Activated CD8-positive, alpha-beta memory T cell treated with anti-CD3 and anti-CD28 coated beads, Interleukin-2, amount 10 ng/mL, durations not matched to agents 7 days and 5 days (primary cell): ENCODE measurements around the gene CTXND1. TPM values are rescaled to one million over a fixed set of nuclear protein-coding genes. Genes with fewer than 3 reads are reported as not detected.

Experiments
- ATAC-seq: fragments of 150-1000 bp; cut with Tn5 transposase; one replicate; pipeline ENCODE4 v1.10.0; 2021; ENCODE audit warnings: moderate library complexity
- CTCF ChIA-PET: fragments of 350-600 bp; sonication (Branson Sonifier 250); formaldehyde crosslinking; loops from one replicate; lab custom pipeline; 2021; ENCODE audit warnings: antibody characterized with exemption; lab: Charles Lee
- DNase-seq: peaks from one replicate; pipeline ENCODE4 v3.0.0-alpha.2; 2020
- H3K27ac Mint-ChIP-seq: one replicate; pipeline ENCODE4 v1.8.0; 2021; ENCODE audit warnings: mild to moderate bottlenecking, mixed read lengths
- H3K27me3 Mint-ChIP-seq: one replicate; pipeline ENCODE4 v1.8.0; 2021; ENCODE audit warnings: mixed read lengths
- H3K36me3 Mint-ChIP-seq: one replicate; pipeline ENCODE4 v1.8.0; 2021; ENCODE audit warnings: mild to moderate bottlenecking, mixed read lengths
- H3K4me1 Mint-ChIP-seq: one replicate; pipeline ENCODE4 v1.8.0; 2021; ENCODE audit warnings: mixed read lengths
- H3K4me3 Mint-ChIP-seq: one replicate; pipeline ENCODE4 v1.8.0; 2021; ENCODE audit warnings: mild to moderate bottlenecking, moderate library complexity, mixed read lengths
- H3K9me3 Mint-ChIP-seq: one replicate; pipeline ENCODE4 v1.8.0; 2022; ENCODE audit warnings: low read depth, mixed read lengths
- total RNA-seq, 2 experiments: library from RNA; stranded (reverse); gene quantifications; one replicate each; pipeline ENCODE4 v1.2.3, GENCODE V29; 2021

The CTXND1 gene
- total RNA-seq, 2 experiments from 2014 or later: not detected

DNA sequence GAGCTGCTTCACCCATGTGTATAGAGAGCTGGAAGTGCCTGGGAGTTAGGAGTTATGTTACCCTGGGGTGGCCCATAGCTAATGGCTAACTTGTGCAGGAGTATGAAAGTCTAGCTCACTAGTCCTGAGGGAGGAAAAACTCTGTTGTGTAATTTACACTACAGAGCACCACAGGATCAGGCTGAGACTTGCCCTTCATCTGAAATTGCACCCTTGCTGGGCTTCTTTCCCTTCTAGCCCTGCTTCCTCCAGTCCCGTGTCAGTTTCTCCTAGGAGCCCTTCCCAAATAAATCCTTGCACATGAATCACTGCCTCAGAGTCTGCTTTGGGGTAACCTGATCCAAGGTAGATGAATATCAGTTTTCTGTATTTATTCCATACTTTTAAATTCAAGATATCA is 40.0 kb downstream of the CTXND1 start:
- CTCF ChIA-PET: no interaction called here
- peaks cover 53% of the 10 kb centered on the region for H3K27me3 Mint-ChIP-seq
- no peaks in the 10 kb centered on the region for H3K9me3 Mint-ChIP-seq
- no peak for DNase-seq
- no peak overlapping the region for H3K4me3 Mint-ChIP-seq
- no peak for ATAC-seq
- no peak overlapping the region for H3K27ac Mint-ChIP-seq
- no peaks in the 10 kb centered on the region for H3K36me3 Mint-ChIP-seq
- H3K4me1 Mint-ChIP-seq: no peaks in the 10 kb centered on the region

DNA sequence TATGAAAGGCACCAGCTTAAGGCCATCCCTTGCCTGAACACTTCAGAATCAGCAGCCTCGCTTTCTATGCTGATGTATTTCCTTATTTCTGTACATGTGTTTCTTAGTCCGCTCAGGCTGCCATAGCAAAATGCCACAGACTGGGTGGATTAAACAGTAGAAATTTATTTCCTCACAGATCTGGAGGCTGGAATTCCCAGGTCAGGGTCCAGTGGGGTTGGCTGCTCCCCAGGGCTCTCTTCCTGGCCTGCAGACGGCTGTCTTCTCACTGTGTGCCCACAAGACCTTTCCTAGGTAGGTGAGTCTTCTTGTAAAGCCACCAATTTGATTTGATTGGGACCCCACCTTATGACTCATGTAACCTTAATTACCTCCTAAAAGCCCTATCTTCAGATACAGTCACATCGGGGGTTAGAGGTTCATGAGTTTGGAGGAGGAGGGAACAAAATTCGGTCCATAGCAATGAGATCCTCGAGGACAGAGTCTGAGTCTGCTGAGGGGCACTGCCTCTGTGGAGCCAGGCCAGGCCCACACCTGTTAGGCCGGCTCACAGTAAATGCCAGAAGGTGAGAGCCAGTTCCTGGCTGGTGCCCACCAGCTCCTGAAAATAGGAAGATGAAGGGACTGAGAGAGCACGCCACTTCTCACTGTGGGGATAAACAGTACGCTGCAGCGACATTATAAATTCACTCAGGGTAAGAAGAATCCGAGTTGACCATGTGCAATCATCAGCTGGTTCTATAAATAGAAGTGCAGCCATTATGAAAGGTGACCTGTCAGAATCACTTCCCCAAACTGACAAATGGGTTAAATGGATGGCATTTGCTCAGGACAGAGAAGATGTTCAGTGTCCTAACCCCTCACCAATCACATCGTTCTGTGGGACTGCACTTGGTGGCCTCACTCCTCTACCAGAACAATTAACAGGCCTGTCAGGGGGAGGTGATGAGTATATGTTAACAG is 41.1 kb downstream of the CTXND1 start:
- Mint-ChIP-seq H3K27ac (no peak overlapping the region), H3K36me3 (no peaks in the 10 kb centered on the region), H3K4me1 (no peaks in the 10 kb centered on the region), H3K27me3 (peaks cover 61% of the 10 kb centered on the region), H3K4me3 (no peak overlapping the region), H3K9me3 (no peaks in the 10 kb centered on the region)
- ATAC-seq (no peak), DNase-seq (no peak)
- CTCF ChIA-PET: no interaction called here

DNA sequence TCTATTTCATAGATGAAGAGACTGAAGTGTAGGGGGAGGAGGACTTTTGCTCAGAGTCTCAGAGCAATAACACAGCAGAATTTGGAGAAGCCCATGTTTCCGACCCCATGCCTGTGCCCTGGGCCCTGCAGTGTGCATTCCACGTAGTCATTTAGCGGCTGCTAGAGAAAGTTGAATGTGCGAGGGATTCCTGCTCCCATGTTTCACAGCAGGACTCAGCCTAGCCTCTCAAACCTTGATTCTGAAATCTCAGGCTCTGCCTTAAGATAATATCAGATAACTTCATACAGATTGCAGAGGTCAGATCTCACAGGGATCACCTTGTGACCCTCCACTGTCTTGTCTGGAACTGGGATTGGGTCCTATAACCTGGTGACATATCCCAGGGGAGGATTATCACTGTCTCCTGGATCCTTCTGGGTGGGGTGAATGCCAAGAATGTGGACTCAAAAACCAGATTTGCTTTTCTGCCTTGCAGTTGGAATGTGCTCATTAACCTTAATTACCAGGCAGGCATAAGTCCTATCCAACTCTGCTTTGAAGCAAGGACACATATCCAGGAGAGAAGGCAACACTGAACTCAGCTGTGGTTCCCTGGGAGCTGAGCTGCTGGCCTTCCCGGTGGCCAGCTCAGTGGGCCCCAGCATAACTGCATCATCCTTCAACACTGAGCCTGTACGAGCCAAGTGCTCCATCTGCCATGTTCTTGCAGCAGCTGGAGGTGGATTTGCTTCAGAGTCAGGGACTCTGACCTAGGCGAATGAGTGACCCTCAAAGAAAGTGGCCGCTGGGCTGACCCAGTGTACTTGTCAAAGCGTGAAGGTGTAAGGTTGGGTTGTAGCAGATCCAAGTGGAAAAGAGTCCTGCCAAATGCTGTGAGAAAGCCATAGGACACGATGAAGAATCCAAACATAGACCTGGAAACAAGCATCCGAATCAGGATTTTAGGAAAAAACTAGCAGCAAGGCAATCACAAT is 43.0 kb downstream of the CTXND1 start:
- Mint-ChIP-seq H3K36me3 (no peaks in the 10 kb centered on the region), H3K4me1 (no peaks in the 10 kb centered on the region), H3K27ac (no peak overlapping the region), H3K9me3 (no peaks in the 10 kb centered on the region), H3K27me3 (peaks cover 69% of the 10 kb centered on the region), H3K4me3 (no peak overlapping the region)
- CTCF ChIA-PET: no interaction called here
- ATAC-seq: no peak
- DNase-seq: no peak

DNA sequence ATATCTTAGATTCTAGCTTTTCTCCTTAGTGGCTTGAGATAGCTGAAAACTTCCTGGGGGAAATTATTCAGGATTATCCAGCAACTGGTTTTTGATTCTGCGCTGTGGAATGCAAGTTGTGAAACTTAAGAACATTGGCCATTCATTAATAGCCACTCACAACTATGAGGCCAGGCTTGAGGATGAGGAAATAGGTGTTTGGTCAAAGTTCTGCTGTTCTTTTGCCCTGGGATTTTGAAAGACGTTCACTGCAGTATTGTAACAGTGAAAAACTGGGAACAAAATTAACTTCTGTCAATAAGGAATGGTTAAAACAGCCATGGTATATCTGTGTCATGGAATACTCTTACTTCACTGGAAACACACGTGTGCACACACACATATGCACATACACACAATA is 44.1 kb downstream of the CTXND1 start:
- DNase-seq: no peak
- Mint-ChIP-seq H3K4me3 (no peak overlapping the region), H3K4me1 (no peaks in the 10 kb centered on the region), H3K36me3 (no peaks in the 10 kb centered on the region), H3K9me3 (no peaks in the 10 kb centered on the region), H3K27ac (no peak overlapping the region), H3K27me3 (peaks cover 60% of the 10 kb centered on the region)
- ATAC-seq: no peak
- CTCF ChIA-PET: no interaction called here

DNA sequence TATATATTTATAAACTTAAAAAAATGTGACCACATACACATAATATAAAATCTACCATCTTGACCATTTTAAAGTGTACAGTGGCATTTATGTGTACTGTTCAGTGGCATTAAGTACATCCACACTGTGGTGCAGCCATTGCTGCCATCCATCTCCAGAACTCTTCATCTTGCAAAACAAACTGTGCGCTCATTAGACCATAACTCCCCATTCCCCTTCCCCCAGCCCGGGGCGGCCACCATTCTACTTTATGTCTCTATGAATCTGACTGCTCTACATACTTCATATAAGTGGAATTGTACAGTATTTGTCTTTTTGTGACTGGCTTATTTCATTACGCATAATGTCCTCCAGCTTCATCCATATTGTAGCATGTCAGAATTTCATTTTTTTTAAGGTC is 47.8 kb downstream of the CTXND1 start:
- Mint-ChIP-seq H3K27ac (no peak overlapping the region), H3K4me1 (no peaks in the 10 kb centered on the region), H3K4me3 (no peak overlapping the region), H3K9me3 (no peaks in the 10 kb centered on the region), H3K27me3 (peaks cover 37% of the 10 kb centered on the region), H3K36me3 (no peaks in the 10 kb centered on the region)
- ATAC-seq (no peak), DNase-seq (no peak)
- CTCF ChIA-PET: no interaction called here

DNA sequence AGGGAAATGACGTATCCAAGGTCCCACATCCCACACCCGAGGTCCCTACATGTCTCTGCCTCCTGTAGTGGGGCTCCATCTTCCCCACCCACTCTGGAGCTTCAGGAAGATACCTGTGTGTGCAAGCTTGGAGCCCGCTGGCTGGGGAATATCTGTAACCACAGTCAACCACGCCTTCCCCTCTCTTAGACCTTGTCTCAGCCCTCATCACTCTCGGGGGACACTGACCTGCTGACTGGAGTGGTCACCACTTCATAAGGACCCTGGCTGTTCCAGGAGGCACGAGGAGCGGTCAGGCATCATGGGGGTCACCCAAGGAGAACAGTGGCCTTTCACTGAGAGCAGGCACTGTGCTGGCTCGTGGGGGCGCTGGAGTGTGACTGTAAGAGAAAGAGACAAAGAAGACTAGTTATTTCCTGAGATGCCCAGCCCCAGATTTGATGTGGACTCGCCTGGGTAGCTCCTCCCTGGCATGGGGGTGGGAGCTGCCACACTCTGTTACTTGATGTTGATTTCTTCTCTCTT is 48.6 kb downstream of the CTXND1 start:
- no peak overlapping the region for H3K27ac Mint-ChIP-seq
- no peaks in the 10 kb centered on the region for H3K9me3 Mint-ChIP-seq
- no peak overlapping the region for H3K4me3 Mint-ChIP-seq
- DNase-seq: no peak
- ATAC-seq: no peak
- CTCF ChIA-PET: no interaction called here
- H3K4me1 Mint-ChIP-seq: no peaks in the 10 kb centered on the region
- peaks cover 33% of the 10 kb centered on the region for H3K27me3 Mint-ChIP-seq
- H3K36me3 Mint-ChIP-seq: no peaks in the 10 kb centered on the region

DNA sequence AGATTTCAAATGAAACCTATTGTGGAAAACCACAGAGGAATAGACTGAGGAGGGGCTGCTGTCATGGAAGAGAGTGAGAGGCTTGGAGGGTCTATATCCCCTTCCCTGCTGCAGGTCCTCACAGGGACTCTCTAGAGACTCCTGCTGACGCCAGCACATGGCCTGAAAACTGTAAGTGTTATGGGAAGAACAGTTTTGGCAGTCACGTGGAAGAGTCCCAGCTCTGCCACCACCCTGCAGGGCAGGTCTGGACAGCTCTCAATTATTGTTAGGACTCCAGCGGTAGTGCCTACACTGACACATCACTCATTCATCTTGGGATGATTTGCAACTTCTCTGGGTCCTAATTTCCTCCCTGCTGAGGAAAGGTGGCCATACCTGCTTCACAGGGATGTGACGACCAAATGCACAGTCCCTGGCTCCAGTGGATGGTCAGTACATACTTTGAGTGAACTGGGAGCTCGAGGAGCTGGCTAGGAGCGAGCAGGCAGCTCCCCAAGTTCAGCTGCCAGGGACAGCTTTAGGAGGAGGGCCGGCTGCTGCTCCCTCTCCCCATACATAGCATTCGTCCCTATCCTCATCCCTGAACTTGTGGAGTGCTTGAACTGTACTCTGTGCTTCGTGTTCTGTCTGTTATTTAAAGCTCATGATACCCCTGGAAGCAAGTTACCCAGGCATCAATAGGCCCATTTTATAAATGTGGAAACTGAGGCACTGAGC is 49.2 kb downstream of the CTXND1 start:
- Mint-ChIP-seq H3K4me1 (no peaks in the 10 kb centered on the region), H3K27me3 (peaks cover 31% of the 10 kb centered on the region), H3K4me3 (no peak overlapping the region), H3K9me3 (no peaks in the 10 kb centered on the region), H3K36me3 (no peaks in the 10 kb centered on the region), H3K27ac (no peak overlapping the region)
- no peak for DNase-seq
- CTCF ChIA-PET: no interaction called here
- no peak for ATAC-seq

DNA sequence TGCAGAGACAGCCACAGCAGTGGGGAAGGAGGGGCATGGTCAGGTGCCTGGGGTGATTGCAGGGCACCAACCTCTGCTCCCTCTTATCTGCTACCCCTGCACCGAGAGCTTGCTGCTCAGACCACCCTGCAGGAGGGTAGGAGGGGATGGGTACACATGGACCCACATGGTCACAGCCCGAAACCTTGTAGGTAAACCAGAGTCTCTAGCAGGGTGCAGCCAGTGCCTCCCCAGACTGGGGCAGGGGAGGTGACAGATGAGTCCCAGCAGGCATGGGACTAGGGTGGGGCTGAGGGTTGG is 50.0 kb downstream of the CTXND1 start:
- Mint-ChIP-seq H3K27me3 (peaks cover 22% of the 10 kb centered on the region), H3K9me3 (no peaks in the 10 kb centered on the region), H3K4me1 (no peaks in the 10 kb centered on the region), H3K36me3 (no peaks in the 10 kb centered on the region), H3K4me3 (no peak overlapping the region), H3K27ac (no peak overlapping the region)
- no peak for ATAC-seq
- CTCF ChIA-PET: no interaction called here
- DNase-seq: no peak

DNA sequence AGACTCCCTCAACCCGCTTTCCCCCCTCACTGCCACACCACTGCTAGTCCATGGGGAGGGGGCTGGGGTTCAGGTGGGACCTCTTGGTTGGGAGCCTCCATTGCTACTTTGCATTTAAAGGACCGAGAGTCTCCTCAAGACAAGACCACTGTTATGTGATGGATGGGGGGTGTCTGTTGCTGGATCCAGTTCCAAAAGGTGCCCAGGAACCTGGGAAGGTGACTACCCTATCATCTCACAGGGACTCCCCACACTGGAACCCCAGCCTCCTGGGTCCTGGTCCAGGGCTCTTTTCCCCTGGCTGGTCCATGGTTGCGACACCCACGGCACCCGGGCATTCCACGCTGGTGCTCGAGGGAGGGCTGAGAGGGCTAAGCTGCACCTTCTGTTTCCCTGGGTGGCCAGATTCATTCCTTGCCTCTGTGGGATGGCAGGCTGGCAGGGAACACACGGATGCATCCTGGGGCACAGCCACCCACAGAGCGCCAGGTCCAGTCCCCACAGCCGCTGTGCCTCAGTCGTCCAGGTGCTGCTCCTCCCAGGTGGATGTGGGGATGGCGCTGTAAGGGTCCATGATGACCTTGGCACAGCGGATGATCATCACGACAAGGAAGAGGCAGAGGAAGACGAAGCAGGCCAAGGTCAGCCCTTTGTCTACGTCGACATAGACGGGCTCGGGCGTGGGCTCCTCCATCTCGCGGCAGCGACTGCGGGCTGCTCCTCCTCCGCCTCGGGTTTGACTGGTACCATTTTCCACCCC is 50.6 kb downstream of the CTXND1 start:
- Mint-ChIP-seq H3K27me3 (peaks cover 17% of the 10 kb centered on the region), H3K4me1 (no peaks in the 10 kb centered on the region), H3K4me3 (no peak overlapping the region), H3K27ac (no peak overlapping the region), H3K9me3 (no peaks in the 10 kb centered on the region), H3K36me3 (no peaks in the 10 kb centered on the region)
- DNase-seq (no peak), ATAC-seq (no peak)
- CTCF ChIA-PET: no interaction called here

DNA sequence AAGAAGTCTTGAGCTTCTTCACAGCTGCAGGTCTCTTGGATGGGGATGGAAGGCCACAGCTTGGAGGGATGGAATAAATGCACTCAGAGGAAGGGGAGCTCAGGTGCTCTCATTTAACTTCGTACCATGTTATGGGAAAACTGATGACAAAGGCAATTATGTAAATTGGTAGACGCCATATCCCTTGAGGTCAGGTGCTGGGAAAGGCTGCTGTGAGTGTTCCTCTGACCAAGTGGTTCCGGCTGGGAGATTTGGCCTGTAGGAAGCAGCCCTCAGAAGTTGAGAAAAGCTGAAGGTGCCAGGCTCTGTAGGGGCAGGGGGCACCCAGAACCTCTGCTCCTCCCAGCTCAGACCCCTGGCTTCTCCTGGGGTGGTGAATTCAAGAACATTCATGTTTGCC is 52.1 kb downstream of the CTXND1 start:
- Mint-ChIP-seq H3K4me1 (no peaks in the 10 kb centered on the region), H3K36me3 (no peaks in the 10 kb centered on the region), H3K27me3 (peaks cover 3% of the 10 kb centered on the region), H3K9me3 (no peaks in the 10 kb centered on the region), H3K4me3 (no peak overlapping the region), H3K27ac (no peak overlapping the region)
- CTCF ChIA-PET: no interaction called here
- DNase-seq (no peak), ATAC-seq (no peak)

DNA sequence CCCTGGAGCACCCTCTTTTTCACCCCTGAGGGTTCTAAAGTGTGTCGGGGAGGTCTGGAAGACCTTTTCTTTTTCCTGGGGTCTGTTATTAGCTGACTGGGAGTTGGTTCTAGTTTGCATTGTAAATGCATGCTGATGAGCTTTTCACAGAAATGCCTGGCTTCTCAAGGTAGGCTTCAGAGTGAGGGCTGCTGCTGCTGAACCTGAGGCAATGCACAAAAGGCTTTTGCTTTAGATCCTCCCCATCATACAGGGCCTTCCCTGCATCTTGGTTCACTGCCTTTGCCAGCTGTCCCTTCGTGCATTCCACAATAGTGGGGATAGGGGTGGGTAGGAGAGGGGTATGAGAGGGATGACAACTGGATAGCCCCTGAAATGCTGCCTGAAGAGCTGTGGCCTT is 52.6 kb downstream of the CTXND1 start:
- Mint-ChIP-seq H3K4me1 (no peaks in the 10 kb centered on the region), H3K36me3 (no peaks in the 10 kb centered on the region), H3K27ac (no peak overlapping the region), H3K4me3 (no peak overlapping the region), H3K9me3 (no peaks in the 10 kb centered on the region), H3K27me3 (peaks cover 3% of the 10 kb centered on the region)
- CTCF ChIA-PET: no interaction called here
- ATAC-seq (no peak), DNase-seq (no peak)

DNA sequence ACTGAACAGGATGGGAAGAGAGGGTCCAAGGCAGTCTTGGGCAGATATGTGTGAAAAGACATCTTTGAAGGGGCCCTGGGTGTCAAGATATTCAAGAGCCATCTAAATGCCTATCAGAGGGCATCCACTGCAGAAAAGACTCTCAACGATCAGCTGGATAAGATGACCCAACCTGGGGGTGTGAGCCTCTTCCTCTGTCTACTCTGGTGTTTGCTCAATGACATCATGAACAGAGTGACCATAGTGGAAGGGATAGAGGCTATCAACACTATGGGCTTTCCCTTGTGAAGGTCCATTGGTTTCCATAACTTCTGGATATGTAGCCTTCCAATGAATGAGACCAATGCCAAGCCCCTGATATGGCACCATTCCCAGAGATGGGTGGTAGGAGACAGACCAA is 57.1 kb downstream of the CTXND1 start:
- Mint-ChIP-seq H3K4me1 (no peaks in the 10 kb centered on the region), H3K27ac (no peak overlapping the region), H3K36me3 (no peaks in the 10 kb centered on the region), H3K27me3 (no peaks in the 10 kb centered on the region), H3K4me3 (no peak overlapping the region), H3K9me3 (no peaks in the 10 kb centered on the region)
- DNase-seq: peak; percentile 5
- CTCF ChIA-PET: no interaction called here
- no peak for ATAC-seq

DNA sequence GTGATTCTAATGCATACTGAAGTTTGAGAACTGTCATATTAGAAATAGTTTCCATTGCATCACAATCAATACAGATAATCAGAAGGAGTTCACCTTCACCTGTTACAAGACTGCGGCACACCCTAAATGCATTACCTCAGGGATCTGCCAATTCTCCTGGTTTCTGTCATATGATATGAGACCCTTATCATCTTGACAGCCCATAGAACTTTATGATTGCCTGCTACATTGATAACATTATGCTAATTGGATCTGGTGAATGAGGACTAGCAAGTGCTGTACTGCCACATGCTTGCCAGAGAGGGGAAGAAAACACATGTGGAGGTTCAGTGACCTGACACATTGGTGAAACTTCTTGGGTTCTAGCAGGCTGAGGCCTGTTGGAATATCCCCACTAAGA is 57.8 kb downstream of the CTXND1 start:
- CTCF ChIA-PET: no interaction called here
- Mint-ChIP-seq H3K4me3 (no peak overlapping the region), H3K27ac (no peak overlapping the region), H3K36me3 (no peaks in the 10 kb centered on the region), H3K27me3 (no peaks in the 10 kb centered on the region), H3K9me3 (no peaks in the 10 kb centered on the region), H3K4me1 (no peaks in the 10 kb centered on the region)
- no peak for ATAC-seq
- DNase-seq: no peak
